Activated gamma-delta T cell (primary cell): ENCODE results near the gene TKTL1.

Source experiments
- DNase-seq: peaks from one replicate; lab custom pipeline; 2025; lab: John Stamatoyannopoulos, UW

TKTL1 gene

DNA sequence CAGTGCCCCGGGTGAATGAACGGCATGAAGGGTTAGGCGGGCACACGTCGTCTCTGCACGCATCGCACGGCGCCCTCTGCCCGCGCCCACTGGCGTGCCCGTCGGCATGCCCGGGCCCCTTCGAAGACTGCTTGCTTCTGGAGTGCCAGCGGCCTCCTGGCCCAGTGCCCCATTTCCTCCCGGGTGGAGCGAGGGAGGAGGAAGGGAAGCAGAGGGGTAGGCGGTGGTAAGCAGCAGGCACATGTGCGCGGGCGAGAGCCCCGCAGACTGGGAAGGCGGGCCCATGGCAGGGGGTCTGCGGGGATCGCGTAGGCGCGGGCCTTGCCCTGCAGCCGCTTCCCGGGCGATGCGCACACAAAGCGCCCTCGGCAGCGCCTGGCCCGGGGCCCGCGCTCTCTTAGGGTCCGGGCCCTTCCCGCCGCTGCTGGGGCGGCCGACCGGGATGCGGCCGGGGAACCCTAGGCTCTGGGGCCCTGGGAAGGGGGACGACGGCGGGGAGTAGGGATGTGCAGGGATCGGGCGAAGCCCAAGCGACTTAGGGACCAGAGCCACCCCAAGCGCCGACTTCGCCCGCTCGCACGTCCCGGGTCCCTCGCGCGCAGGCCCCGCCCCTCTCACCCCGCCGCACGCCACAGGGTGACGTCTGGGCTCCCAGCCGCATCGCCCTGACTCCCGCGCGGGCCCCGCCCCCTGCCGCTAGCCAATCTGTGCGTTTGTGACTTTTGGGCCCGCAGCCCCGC lies 82.6 kb downstream of the TKTL1 start:
- DNase-seq: no peak

DNA sequence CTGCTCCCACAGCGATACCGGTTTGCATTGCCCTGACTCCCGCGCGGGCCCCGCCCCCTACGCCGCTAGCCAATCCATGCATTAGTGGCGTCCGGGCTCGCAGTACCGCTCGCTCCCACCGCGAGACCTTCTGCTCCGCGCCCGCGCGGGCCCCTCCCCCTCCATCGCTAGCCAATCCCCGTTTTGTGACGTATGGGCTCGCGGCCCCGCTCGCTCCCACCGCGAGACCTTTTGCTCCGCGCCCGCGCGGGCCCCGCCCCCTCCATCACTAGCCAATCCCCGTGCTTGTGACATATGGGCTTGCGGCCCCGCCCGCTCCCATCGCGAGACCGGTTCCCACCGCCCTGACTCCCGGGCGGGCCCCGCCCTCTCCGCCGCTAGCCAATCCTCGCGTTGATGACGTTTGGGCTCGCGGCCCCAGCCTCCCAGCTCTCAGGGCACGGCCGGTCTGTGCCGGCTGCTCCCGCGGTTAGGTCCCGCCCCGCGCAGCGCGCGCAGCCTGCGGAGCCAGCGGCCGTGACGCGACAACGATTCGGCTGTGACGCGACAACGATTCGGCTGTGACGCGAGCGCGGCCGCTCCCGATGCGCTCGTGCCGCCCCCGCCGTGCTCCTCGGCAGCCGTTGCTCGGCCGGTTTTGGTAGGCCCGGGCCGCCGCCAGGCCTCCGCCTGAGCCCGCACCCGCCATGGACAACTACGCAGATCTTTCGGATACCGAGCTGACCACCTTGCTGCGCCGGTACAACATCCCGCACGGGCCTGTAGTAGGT lies 83.4 kb downstream of the TKTL1 start, which contains the start of gene EMD:
EMD (plus strand) TSS at position 497 of the 770 bp plus-strand sequence; CDS start at position 687, 190 bp downstream.
- DNase-seq: peak; percentile 100

DNA sequence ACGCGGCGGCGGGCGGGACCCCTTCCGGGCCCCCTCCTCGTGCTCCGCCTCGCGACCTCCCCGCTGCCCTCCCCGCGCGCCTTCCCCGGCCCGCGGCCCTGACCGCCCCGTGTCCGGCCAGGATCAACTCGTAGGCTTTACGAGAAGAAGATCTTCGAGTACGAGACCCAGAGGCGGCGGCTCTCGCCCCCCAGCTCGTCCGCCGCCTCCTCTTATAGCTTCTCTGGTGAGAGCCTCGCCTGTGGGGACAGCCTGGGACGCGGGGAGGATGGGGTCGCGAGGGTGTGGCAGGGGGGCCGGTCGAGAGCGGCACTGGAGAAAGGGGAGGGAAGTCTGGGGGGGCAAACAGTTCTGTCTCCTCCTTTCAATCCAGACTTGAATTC lies 84.0 kb downstream of the TKTL1 start:
- DNase-seq: no peak
